GM23248 (cell line): ENCODE measurements around the gene MYOG.

Source experiments
- EZH2 ChIP-seq: fragments of 200-600 bp; sonication (generic); IDR thresholded peaks from 2 replicates; pipeline ENCODE4 v1.6.1; 2018; ENCODE audit warnings: antibody characterized with exemption, mild to moderate bottlenecking; ENCODE audit not compliant: insufficient read depth, poor library complexity, severe bottlenecking
- EZH2phosphoT487 ChIP-seq: fragments of 200-600 bp; sonication (generic); IDR thresholded peaks from 2 replicates; pipeline ENCODE4 v1.6.1; 2018; ENCODE audit warnings: antibody characterized with exemption, moderate library complexity, mild to moderate bottlenecking, low read depth; ENCODE audit not compliant: insufficient read depth

DNA sequence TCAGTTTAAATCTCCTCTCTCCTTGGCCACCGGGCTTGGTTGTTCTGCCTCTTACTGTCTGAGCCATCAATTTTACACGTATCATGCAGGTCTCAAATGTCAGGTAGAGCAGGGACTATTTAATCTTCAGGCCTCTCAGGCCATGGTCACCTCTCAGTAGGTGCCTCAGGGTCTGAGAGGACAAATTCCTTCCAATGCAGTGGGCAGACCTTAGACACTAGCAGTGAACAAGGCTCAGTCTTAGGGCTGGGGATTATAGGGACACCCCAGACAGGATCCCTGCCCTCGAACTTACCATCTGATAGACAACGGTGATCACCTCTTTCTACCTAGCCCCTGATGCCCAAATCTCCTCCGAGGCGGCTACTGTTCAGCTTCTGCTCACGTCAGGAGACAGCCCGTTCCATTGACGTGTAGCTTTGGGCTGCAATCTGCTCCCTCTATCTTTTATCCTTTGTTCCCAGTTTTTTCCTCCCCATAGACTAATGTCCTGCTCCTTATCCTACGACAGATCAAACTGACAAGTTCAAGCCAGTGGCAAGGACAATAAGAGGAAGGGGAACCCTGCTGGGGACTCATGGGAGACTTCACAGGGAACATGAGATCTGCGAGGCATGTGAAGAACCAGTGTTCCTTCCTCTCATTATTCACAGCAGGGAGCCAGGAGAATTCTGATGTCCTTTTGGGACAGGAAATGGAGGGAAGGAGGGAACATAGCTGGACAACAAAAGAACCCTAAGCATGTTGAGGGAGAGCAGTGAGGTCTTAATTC lies 1.4 kb upstream of the MYOG start:
- no peak for TF ChIP-seq EZH2phosphoT487
- no peak for TF ChIP-seq EZH2
